SK-N-SH (cell line): ENCODE data around the gene CLASRP.

Experiments
- EP300 ChIP-seq, 2 experiments: IDR thresholded peaks; 2 replicates each; pipeline versions ENCODE4 v1.4.0 to v1.6.1; 2012; ENCODE audit warnings: borderline replicate concordance in 1 of 2, low read depth in 1 of 2, low read length in 1 of 2
- POLR2AphosphoS5 ChIP-seq: IDR thresholded peaks from 2 replicates; pipeline ENCODE4 v1.6.1; 2012; ENCODE audit warnings: low read depth, low read length
- SMC3 ChIP-seq: IDR thresholded peaks from 2 replicates; pipeline ENCODE4 v1.6.1; 2012; ENCODE audit warnings: low read depth, low read length, improper control_type of control experiment
- TAF1 ChIP-seq: IDR thresholded peaks from 2 replicates; pipeline ENCODE4 v1.6.1; 2012; ENCODE audit warnings: low read depth, mild to moderate bottlenecking, low read length, moderate library complexity, borderline replicate concordance
- TF ChIP-seq, protein P1 (sequence below): fragments of 200-600 bp; sonication (generic); IDR thresholded peaks from 2 replicates; pipeline ENCODE4 v1.6.1; 2017; ENCODE audit warnings: antibody characterized with exemption, mild to moderate bottlenecking, moderate library complexity
- TF ChIP-seq, protein P2 (sequence below): IDR thresholded peaks from 2 replicates; pipeline ENCODE4 v1.6.1; 2012; ENCODE audit warnings: mild to moderate bottlenecking, low read depth, low read length, moderate library complexity

DNA sequence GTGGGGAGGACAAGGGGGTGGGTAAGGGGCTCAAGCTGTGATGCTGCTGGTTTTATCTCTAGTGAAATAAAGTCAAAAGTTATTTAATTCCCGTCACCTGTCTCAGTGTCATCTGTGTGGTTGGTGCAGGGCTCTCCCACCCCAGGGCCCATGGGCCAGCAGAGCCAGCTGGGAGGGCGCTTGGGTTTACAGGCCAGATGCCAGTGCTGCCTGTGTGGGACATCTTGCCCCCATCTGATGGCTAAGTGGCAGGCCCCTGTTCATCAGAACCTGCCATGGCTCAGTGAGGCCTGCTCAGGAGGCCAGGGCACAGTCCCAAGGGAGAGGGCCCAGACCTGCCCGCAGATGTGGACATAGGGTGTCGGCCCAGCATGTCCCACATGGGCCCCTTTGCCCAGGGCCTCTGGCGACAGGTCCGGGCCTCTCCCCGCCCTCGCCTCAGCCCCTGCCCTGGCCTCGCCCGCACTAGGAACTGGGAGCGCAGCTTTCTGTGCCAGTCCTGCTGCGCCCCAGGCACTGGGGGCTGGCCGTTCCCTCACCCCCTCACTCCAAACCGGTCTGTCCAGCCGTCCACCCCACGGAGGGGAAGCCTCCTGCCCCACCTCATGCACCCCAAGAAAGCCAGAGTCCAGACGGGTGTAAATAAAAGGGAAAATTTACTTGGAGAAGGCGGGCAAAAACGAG is 32.2 kb downstream of the CLASRP start:
- TF ChIP-seq SMC3 (no peak), POLR2AphosphoS5 (no peak), TAF1 (no peak), EP300 (IDR thresholded peaks at IDR 0.05; ENCODE audit: borderline replicate concordance in 1 of 2, low read depth in 1 of 2, low read length in 1 of 2) (no peak)
- TF ChIP-seq, protein P1, sequence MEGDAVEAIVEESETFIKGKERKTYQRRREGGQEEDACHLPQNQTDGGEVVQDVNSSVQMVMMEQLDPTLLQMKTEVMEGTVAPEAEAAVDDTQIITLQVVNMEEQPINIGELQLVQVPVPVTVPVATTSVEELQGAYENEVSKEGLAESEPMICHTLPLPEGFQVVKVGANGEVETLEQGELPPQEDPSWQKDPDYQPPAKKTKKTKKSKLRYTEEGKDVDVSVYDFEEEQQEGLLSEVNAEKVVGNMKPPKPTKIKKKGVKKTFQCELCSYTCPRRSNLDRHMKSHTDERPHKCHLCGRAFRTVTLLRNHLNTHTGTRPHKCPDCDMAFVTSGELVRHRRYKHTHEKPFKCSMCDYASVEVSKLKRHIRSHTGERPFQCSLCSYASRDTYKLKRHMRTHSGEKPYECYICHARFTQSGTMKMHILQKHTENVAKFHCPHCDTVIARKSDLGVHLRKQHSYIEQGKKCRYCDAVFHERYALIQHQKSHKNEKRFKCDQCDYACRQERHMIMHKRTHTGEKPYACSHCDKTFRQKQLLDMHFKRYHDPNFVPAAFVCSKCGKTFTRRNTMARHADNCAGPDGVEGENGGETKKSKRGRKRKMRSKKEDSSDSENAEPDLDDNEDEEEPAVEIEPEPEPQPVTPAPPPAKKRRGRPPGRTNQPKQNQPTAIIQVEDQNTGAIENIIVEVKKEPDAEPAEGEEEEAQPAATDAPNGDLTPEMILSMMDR = no peak
- TF ChIP-seq, protein P2, sequence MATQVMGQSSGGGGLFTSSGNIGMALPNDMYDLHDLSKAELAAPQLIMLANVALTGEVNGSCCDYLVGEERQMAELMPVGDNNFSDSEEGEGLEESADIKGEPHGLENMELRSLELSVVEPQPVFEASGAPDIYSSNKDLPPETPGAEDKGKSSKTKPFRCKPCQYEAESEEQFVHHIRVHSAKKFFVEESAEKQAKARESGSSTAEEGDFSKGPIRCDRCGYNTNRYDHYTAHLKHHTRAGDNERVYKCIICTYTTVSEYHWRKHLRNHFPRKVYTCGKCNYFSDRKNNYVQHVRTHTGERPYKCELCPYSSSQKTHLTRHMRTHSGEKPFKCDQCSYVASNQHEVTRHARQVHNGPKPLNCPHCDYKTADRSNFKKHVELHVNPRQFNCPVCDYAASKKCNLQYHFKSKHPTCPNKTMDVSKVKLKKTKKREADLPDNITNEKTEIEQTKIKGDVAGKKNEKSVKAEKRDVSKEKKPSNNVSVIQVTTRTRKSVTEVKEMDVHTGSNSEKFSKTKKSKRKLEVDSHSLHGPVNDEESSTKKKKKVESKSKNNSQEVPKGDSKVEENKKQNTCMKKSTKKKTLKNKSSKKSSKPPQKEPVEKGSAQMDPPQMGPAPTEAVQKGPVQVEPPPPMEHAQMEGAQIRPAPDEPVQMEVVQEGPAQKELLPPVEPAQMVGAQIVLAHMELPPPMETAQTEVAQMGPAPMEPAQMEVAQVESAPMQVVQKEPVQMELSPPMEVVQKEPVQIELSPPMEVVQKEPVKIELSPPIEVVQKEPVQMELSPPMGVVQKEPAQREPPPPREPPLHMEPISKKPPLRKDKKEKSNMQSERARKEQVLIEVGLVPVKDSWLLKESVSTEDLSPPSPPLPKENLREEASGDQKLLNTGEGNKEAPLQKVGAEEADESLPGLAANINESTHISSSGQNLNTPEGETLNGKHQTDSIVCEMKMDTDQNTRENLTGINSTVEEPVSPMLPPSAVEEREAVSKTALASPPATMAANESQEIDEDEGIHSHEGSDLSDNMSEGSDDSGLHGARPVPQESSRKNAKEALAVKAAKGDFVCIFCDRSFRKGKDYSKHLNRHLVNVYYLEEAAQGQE = no peak
